Measurements from ENCODE around the gene DUOXA2. TPM values are rescaled to one million over a fixed set of nuclear protein-coding genes. Genes with fewer than 3 reads are reported as not detected.

DUOXA2 gene
- total and polyA plus RNA-seq, 9 donors = not detected

DNA sequence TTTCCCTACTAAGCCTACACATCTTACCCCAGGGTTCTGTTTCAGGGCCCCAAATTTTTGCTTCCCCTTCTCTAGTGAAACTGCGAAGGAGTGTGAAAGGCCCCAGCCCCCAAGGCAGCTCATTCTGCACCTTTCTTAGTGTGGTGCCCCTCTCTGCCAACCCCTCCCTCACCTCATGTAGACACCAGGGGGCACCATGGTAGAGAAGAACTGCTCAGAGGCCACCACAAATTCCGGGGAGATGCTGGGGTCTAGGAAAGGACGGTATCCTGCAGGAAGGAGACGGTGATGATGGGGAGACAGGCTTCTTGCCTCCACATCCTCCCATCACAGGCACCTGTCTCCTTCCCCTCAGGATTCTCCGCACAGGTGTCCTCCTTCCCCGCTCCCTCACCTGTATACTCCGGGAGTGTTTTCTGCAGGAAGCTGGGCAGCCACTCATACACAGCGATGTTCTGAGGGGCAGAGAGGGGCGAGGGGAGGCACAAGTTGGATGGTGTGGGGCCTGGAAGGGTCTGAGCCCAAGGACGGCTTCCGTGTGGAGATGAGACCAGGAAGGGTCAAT is 3.8 kb upstream of the DUOXA2 start:
- H3K4me1 ChIP-seq (ENCODE audit: control insufficient read depth, insufficient read depth, low read length) = peaks cover 8% of the 10 kb centered on the region
- H3K4me3 ChIP-seq (ENCODE audit: low read length) = no peak overlapping the region
- H3K27ac ChIP-seq (ENCODE audit: low read length) = no peak overlapping the region
- no peaks in the 10 kb centered on the region for H3K36me3 ChIP-seq (ENCODE audit: control insufficient read depth, insufficient read depth, low read length)
- WGBS (ENCODE audit: insufficient coverage) = 13% methylated on average over 3 of the region's 11 CpGs
- H3K27me3 ChIP-seq (ENCODE audit: control insufficient read depth, insufficient read depth, low read length) = peaks cover 79% of the 10 kb centered on the region
- no peaks in the 10 kb centered on the region for H3K9me3 ChIP-seq (replicated peaks; ENCODE audit: control insufficient read depth, low read depth, low read length)
- no peak for DNase-seq

DNA sequence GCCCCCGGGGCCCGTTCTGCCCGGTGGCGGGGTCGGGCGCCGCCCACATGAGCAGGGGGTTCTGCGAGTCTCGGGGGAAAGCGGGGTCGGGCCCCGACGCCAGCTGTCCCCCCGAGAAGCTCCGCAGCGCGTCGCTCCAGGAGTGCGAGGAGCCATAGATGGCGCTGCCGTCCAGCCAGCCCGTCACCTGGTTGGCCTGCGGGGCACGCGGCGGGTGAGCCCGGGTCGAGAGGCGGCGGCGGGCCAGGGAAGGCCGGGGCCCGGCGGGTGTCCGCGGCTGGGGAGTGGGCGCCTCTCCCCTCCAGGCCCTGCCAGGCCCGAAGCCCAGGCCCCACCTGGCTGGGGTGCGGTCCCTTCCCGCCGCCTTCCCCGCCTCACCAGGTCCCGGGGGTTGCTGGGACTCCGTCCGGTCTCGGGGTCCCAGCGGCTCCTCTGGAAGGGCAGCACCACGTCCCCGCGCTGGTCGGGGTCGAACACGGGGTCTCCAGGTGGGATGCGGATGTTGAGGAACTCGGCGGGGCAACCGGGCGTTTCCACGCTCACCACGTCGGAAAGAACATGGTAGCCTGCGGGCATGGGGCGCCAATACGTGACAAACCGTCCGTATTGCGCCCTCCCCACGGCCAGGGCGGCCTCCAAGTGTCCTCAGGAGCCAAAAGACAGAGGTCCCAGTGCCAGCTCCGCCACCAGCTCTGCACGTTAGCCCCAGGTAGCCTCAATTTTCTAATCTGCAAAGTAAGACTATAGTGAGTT is 2.6 kb upstream of the DUOXA2 start:
- Histone ChIP-seq H3K36me3 (ENCODE audit: control insufficient read depth, insufficient read depth, low read length) (no peaks in the 10 kb centered on the region), H3K27ac (ENCODE audit: low read length) (no peak overlapping the region), H3K4me3 (ENCODE audit: low read length) (no peak overlapping the region), H3K27me3 (ENCODE audit: control insufficient read depth, insufficient read depth, low read length) (peaks cover 85% of the 10 kb centered on the region), H3K9me3 (replicated peaks; ENCODE audit: control insufficient read depth, low read depth, low read length) (no peaks in the 10 kb centered on the region), H3K4me1 (ENCODE audit: control insufficient read depth, insufficient read depth, low read length) (peaks cover 11% of the 10 kb centered on the region)
- no peak for DNase-seq
- under 1% methylated on average over 64 of the region's 71 CpGs for WGBS (ENCODE audit: insufficient coverage)

DNA sequence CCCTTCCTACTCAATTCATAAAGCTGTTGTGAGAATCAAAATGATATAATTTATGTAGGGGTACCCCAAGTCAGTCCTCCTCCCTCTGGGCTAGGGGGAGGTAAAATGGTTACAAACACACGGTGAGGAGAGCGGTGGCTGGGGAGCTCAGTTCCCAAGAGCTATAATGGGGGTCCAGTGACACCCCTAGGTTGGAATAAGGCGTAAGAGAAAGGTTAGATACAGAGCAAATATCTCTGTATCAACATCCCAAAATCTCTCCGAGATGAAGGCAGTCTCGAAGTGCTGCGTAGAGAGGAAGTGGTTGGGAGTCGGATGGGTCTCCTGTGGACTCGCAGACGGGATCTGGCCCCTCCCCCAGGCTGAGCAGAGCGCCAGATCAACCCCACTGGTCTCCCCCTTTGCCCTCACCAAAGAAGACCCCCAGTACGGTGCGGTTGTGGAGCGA is 2.0 kb upstream of the DUOXA2 start:
- Histone ChIP-seq H3K36me3 (ENCODE audit: control insufficient read depth, insufficient read depth, low read length) (no peaks in the 10 kb centered on the region), H3K4me1 (ENCODE audit: control insufficient read depth, insufficient read depth, low read length) (peaks cover 17% of the 10 kb centered on the region), H3K9me3 (replicated peaks; ENCODE audit: control insufficient read depth, low read depth, low read length) (no peaks in the 10 kb centered on the region), H3K4me3 (ENCODE audit: low read length) (no peak overlapping the region), H3K27me3 (ENCODE audit: control insufficient read depth, insufficient read depth, low read length) (peaks cover 87% of the 10 kb centered on the region), H3K27ac (ENCODE audit: low read length) (no peak overlapping the region)
- WGBS (ENCODE audit: insufficient coverage) = 0% methylated on average over 4 of the region's 13 CpGs
- no peak for DNase-seq

DNA sequence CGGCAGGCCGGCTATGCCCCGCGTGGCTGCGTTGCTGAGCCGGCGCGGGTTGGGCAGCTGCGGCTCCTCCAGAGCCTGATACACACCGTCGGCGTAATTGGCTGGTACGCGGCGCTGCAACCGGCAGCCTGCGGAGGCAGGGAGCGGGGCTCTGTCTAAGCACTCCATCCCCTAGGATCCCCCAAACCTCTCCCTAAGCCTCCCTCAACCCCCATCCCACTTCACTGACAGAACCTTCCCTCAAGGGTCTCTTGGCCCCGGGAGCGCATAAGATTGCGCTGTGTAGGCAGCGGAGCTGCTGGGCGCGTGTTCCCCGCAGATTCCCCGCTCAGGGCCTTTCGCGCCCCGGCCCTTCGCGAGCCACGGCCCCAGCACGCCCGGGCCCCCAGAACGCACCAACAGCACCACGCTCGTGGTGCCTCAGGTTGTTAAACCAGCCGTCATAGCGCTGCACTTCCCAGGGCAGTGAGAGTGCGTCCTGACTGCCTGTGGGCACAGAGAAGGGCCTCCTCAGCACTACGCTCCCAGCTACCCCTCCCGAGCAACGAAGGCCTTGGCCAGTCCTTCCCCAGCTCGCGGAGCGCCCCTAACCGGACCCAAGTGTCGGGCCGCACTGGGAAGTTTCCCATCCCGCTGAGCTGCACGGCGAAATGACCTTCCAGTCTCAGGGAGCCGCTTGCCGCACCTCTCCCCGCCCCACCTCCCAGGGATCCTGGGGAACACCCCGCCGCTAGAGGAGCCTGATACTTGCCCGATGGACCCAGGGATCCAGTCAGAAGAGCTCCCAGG is 1.3 kb upstream of the DUOXA2 start:
- H3K4me1 ChIP-seq (ENCODE audit: control insufficient read depth, insufficient read depth, low read length) = peaks cover 21% of the 10 kb centered on the region
- no peaks in the 10 kb centered on the region for H3K36me3 ChIP-seq (ENCODE audit: control insufficient read depth, insufficient read depth, low read length)
- no peaks in the 10 kb centered on the region for H3K9me3 ChIP-seq (replicated peaks; ENCODE audit: control insufficient read depth, low read depth, low read length)
- no peak overlapping the region for H3K27ac ChIP-seq (ENCODE audit: low read length)
- H3K4me3 ChIP-seq (ENCODE audit: low read length) = no peak overlapping the region
- H3K27me3 ChIP-seq (ENCODE audit: control insufficient read depth, insufficient read depth, low read length) = peaks cover 91% of the 10 kb centered on the region
- DNase-seq = no peak
- WGBS (ENCODE audit: insufficient coverage) = under 1% methylated on average over 57 of the region's 58 CpGs

DNA sequence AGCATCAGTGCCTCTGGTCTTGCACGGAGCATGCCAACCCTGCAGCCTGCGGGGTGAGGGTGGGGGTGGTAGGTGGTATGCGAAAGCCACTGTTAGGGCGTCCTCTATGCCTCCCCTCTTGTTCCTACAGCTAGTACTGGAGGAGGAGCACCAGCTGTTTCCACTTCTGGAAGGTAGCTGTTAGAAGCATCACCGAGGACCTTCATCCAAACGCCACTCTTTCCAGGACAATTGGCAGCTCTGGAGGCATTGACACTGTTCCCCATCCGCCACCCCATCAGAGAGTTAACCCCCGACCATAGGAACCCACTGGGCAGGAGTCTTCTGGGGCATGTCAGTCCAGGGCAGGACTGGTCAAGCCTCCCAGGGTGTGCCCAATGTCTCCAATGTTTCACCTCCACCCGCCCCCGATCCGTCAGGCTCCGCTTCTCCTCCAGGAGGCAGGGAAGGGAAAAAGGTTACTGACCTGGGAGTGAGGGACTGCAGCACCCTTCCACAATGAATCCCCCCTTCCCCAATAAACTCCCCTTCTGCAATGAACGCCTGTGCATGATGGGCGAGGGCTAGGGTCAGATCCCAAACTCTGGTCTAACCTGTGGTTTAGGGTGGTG is 641 bp upstream of the DUOXA2 start:
- peaks cover 87% of the 10 kb centered on the region for H3K27me3 ChIP-seq (ENCODE audit: control insufficient read depth, insufficient read depth, low read length)
- no peaks in the 10 kb centered on the region for H3K36me3 ChIP-seq (ENCODE audit: control insufficient read depth, insufficient read depth, low read length)
- H3K9me3 ChIP-seq (replicated peaks; ENCODE audit: control insufficient read depth, low read depth, low read length) = no peaks in the 10 kb centered on the region
- H3K4me1 ChIP-seq (ENCODE audit: control insufficient read depth, insufficient read depth, low read length) = peaks cover 22% of the 10 kb centered on the region
- H3K27ac ChIP-seq (ENCODE audit: low read length) = no peak overlapping the region
- H3K4me3 ChIP-seq (ENCODE audit: low read length) = no peak overlapping the region
- 6% methylated on average over 5 of the region's 14 CpGs for WGBS (ENCODE audit: insufficient coverage)
- DNase-seq = no peak

DNA sequence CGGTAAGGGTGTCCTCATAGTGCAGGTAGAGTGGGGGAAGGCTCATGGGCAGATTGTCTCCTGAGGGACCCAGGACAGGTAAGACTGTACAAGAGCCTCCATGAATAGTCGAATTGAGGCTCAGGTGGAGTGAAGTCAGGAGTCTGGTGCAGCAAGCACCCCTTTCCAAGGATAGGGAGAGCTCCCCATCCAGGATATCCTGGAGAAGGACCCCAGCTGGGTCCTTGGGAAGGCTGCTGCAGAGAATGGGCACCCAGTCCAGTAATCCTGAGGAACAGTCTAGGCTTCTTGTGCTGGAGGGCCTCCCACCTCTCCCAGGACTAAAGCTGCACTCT is 592 bp downstream of the DUOXA2 start:
- Histone ChIP-seq H3K36me3 (ENCODE audit: control insufficient read depth, insufficient read depth, low read length) (no peaks in the 10 kb centered on the region), H3K4me3 (ENCODE audit: low read length) (no peak overlapping the region), H3K27me3 (ENCODE audit: control insufficient read depth, insufficient read depth, low read length) (peaks cover 83% of the 10 kb centered on the region), H3K27ac (ENCODE audit: low read length) (no peak overlapping the region), H3K9me3 (replicated peaks; ENCODE audit: control insufficient read depth, low read depth, low read length) (no peaks in the 10 kb centered on the region), H3K4me1 (ENCODE audit: control insufficient read depth, insufficient read depth, low read length) (peaks cover 22% of the 10 kb centered on the region)
- no CpG with 5 or more reads among the region's 2 CpGs for WGBS (ENCODE audit: insufficient coverage)
- no peak for DNase-seq

DNA sequence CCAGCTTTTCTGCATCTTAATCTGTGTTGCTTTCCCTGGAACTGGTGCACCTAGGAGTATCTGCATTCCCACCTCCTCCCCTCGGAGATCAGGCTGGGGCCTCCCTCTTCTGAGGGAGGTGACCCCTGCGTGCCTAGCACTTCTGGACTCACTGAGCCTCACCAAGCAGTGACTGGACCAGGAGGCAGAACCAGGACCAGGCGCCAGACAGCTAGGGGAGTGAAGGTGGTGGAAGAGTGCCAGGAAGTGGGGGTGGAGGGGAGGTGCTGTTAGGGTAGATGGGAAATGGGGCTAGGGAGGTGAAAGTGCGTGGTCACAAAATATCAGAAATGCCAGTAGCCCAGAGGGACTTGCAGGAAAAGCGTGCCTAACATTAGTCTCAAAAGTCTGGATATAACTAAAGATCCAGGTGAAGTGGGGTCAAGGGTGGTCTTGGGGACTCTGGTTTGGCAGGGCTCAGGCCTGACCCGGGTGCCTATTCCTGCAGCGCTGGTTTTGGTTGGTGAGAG is 1.2 kb downstream of the DUOXA2 start:
- H3K4me3 ChIP-seq (ENCODE audit: low read length) = no peak overlapping the region
- H3K36me3 ChIP-seq (ENCODE audit: control insufficient read depth, insufficient read depth, low read length) = no peaks in the 10 kb centered on the region
- peaks cover 78% of the 10 kb centered on the region for H3K27me3 ChIP-seq (ENCODE audit: control insufficient read depth, insufficient read depth, low read length)
- no peak overlapping the region for H3K27ac ChIP-seq (ENCODE audit: low read length)
- peaks cover 22% of the 10 kb centered on the region for H3K4me1 ChIP-seq (ENCODE audit: control insufficient read depth, insufficient read depth, low read length)
- 26% methylated on average over 6 of the region's 7 CpGs for WGBS (ENCODE audit: insufficient coverage)
- DNase-seq = no peak
- H3K9me3 ChIP-seq (replicated peaks; ENCODE audit: control insufficient read depth, low read depth, low read length) = no peaks in the 10 kb centered on the region

DNA sequence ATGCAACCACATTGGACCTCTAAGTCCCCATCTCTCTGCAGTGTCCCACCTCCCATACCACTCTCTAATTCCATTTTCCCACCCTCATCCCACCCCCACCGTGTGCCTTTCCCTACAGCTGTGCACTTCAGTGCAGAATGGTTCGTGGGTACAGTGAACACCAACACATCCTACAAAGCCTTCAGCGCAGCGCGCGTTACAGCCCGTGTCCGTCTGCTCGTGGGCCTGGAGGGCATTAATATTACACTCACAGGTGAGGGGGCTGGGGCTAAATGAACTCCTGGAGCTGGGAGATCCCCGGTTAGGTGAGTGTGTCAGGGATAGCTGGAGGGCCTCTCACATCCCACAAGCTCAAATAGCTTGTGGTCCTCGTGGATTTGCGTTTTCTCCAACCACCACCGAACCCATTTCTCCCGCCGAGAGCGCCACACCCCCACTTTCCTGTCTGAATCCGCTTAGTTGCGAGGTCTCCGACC is 1.9 kb downstream of the DUOXA2 start:
- no peak overlapping the region for H3K4me3 ChIP-seq (ENCODE audit: low read length)
- 6% methylated on average over 11 of the region's 19 CpGs for WGBS (ENCODE audit: insufficient coverage)
- H3K9me3 ChIP-seq (replicated peaks; ENCODE audit: control insufficient read depth, low read depth, low read length) = no peaks in the 10 kb centered on the region
- H3K4me1 ChIP-seq (ENCODE audit: control insufficient read depth, insufficient read depth, low read length) = peaks cover 22% of the 10 kb centered on the region
- DNase-seq = no peak
- H3K36me3 ChIP-seq (ENCODE audit: control insufficient read depth, insufficient read depth, low read length) = no peaks in the 10 kb centered on the region
- H3K27ac ChIP-seq (ENCODE audit: low read length) = no peak overlapping the region
- H3K27me3 ChIP-seq (ENCODE audit: control insufficient read depth, insufficient read depth, low read length) = peaks cover 78% of the 10 kb centered on the region

DNA sequence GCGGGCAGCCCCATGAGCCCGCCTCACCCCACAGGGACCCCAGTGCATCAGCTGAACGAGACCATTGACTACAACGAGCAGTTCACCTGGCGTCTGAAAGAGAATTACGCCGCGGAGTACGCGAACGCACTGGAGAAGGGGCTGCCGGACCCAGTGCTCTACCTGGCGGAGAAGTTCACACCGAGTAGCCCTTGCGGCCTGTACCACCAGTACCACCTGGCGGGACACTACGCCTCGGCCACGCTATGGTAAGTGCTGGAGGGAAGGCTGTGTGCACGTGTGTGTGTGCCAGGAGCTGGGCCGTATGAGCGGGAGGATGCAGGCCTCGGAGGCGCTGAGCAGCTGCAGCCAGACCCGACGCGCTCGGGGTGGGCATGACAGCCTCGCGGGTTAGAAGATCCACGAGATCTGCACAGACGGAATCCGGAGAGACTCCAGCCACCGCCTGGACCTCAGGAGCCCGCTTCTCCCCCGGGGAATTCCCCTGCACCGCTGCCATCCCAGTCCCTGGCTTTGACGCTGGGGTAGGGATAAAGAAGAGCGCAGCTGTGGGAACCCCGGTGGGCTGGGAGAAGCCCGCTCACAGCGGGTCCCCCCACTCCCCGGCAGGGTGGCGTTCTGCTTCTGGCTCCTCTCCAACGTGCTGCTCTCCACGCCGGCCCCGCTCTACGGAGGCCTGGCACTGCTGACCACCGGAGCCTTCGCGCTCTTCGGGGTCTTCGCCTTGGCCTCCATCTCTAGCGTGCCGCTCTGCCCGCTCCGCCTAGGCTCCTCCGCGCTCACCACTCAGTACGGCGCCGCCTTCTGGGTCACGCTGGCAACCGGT is 2.6 kb downstream of the DUOXA2 start:
- Histone ChIP-seq H3K4me1 (ENCODE audit: control insufficient read depth, insufficient read depth, low read length) (peaks cover 22% of the 10 kb centered on the region), H3K36me3 (ENCODE audit: control insufficient read depth, insufficient read depth, low read length) (no peaks in the 10 kb centered on the region), H3K27ac (ENCODE audit: low read length) (no peak overlapping the region), H3K27me3 (ENCODE audit: control insufficient read depth, insufficient read depth, low read length) (peaks cover 77% of the 10 kb centered on the region), H3K4me3 (ENCODE audit: low read length) (no peak overlapping the region), H3K9me3 (replicated peaks; ENCODE audit: control insufficient read depth, low read depth, low read length) (no peaks in the 10 kb centered on the region)
- 3% methylated on average over 63 of the region's 65 CpGs for WGBS (ENCODE audit: insufficient coverage)
- no peak for DNase-seq
